SIG-M5 treated with dmso at 0.1 percent for 504 hours (cell line): ENCODE measurements around the gene HSD17B3.
"Not testable (repeated sequence)": the region's sequence is repeated elsewhere in the genome, so short reads cannot be mapped to it uniquely, and the experiment has no call there.

Experiments used
- DNase-seq: peaks from one replicate; lab custom pipeline; 2025; ENCODE audit not compliant: unreplicated experiment; lab: John Stamatoyannopoulos, UW

Gene HSD17B3

DNA sequence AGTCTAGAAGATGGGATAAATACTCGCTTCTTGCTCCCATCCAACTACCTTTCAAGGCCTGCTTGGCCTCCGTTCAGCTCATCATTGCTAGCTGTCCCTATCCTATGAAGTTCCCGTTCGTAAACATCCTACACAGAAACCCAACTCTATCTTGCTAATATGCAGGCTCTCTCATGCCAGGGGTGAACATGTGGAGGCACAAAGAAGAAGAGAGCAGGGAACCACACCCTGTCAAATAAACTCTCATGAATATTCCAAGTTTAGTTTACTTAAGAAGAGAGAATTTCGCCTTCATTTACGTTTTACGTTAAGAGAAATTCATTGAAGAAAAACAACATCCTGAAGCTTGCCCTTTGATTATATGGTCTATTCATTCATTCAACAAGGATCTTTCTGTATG lies 7.9 kb upstream of the HSD17B3 start:
- no peak for DNase-seq

DNA sequence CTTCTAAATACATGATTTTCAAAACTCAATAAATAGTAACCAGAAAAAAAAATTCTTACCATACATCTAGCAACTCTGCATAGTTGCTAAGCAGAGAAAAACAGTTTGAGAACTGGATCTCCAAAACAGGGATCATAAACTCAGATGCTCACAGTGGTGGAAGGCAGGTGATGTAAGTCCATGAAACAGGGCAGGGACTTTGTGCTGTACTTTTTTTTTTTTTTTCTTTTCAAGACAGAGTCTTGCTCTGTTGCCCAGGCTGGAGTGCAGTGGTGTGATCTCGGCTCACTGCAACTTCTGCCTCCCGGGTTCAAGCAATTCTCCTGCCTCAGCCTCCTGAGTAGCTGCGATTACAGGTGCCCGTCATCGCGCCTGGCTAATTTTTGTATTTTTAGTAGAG lies 5.0 kb upstream of the HSD17B3 start:
- not testable (repeated sequence) for DNase-seq

DNA sequence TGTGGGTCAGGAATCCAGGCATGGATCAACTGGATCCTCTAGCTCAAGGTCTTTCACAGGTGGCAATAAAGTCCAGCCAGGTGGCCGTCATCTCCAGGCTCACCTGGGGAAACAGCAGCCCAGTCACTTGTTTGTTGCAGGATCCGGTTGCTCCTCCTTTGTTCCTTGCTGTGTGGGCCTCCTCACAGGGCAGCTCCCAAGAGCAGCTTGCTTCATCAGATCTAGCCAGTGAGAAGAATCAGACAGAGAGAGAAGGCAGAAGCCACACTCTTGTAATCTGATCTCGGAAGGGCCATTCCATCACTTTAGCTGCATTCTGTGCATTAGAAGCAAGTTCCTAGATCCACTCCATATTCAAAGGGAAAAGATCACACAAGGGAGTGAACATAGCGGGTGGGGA lies 3.2 kb upstream of the HSD17B3 start:
- no peak for DNase-seq

DNA sequence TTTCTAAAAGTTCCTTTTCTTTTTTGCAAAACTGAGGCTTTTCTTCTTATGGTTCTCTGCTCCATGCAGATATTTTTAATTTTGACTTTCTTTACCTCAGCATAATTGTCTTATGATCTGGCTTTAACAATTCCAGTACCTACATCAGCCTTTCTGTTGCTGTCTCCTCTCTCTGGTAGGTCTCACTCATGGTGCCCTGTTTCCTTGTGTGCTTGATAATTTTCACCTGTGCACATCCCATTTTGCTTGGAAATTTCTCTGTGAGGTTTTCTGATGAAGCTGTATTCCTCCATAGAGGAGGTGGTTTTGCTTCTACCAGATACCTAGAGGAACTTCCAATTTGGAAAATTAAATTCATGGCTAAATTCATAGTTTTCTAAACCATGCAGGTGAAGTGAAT lies 2.3 kb upstream of the HSD17B3 start:
- DNase-seq: no peak

DNA sequence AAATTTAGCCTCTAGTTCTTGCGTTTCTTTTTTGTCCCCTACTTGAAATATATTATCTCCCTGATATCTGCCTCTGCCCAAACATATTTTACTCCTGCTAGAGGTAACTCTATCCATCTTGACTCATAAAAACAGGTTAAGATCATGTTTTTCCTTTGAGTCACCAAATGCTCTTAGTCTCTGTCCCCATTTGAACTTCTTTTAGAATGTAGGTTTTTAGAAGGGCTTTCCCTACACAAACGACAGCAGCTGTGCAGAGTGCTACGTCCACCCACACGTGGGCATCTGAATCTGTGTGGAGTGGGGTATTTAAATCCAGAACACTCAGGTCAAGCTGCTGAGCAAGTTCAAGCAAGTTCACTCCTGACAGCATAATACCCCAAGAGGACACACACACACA lies 2.2 kb downstream of the HSD17B3 start:
- DNase-seq: no peak

DNA sequence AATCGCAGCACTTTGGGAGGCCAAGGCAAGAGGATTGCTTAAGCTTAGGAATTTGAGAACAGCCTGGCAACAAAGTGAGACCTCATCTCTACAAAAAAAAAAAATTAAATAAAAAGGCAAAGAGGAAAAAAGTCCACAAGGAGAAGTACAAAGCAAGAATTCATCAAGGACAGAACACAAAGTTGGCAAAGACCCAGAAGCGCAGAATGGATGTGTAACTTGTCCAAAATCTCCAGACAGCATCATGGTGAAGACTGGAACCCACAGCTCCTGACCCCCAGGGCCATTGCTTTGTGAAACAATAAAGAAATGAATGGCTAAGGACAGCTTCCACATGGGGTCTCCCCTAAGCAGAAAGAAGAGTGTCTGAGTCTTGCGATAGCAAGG lies 7.8 kb downstream of the HSD17B3 start:
- DNase-seq: no peak

DNA sequence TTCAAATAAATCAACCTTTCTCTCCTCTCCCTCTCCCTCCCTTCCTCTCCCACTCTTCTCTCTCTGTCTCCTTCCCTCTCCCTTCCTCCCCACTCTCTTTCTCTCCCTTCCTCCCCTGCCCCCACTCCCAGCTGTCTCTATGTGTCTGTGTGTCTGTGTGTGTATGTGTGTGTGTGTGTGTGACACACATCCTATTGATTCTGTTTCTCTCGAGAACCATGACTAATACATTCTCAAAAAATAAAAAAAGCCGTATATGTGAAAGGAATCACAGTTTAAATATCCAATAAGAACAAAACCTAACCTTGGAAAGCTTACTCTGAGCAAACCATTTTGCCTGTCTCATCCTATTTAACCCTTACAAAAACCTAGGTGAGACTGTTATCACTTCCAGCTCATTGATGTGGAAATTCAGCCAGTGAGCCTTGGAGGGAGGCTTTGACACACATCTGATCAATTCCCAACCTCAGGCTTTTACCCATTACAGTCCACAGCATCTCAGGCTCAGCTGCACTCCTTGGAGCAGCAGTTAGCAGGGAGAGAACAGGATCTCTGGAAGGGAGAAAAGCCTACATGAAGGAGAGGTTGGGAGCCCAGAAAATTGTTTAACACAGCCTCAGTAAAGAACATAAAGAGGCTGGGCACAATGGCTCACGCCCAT lies 8.3 kb downstream of the HSD17B3 start:
- DNase-seq: no peak

DNA sequence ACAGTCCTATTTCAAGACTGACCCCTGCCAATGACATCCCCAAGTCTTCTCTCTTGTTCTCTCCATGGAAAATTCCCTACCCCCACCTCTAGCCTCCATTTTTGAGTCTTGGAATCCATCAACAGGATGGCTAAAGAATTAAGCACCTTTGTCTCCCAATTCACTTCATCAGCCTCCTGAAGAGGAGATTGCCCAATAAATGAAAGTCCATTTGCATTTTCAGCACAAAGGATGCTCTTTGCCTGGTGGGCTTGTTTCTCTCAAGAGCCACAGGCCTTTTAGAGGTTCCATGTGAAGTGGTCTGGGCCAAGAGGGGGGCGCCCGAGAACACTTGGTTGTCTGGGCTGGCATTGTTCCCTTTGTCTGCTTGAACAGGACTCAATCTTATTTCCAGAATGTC lies 12.6 kb downstream of the HSD17B3 start:
- DNase-seq: no peak

DNA sequence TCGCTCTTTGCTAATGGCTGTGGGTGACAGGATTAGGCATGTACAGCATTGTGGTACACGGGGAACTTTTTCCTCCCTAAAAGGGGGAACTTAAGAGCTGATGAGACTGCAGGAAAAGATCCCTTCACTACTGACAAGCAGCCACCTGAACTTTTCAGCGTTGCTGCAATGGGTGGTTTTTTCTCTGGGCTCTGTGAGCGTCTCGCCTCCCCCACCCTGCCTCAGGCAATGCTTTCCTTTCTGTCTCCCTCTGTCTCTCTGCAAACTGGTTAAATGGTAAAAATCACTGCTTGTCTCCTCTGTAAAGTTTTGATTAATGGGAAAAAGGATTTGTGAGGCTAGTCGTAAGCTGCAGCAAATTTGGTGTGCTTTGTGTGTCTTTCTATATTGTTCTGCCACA lies 20.3 kb downstream of the HSD17B3 start:
- DNase-seq: no peak

DNA sequence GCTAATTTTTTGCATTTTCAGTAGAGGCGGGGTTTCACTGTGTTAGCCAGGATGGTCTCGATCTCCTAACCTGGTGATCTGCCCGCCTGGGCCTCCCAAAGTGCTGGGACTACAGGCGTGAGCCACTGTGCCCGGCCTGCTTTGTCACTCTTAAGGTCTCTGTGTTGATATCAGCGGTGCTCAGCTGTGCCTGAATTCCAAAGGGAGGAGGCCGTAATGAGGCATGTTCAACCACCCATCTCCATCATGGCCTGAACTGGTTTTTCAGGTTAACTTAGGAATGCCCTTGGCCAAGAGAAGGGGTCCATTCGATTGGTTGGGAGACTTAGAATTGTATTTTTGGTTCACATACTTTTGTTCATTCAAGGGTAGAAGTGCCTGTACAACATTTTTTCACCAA lies 22.0 kb downstream of the HSD17B3 start:
- peak; percentile 55 for DNase-seq

DNA sequence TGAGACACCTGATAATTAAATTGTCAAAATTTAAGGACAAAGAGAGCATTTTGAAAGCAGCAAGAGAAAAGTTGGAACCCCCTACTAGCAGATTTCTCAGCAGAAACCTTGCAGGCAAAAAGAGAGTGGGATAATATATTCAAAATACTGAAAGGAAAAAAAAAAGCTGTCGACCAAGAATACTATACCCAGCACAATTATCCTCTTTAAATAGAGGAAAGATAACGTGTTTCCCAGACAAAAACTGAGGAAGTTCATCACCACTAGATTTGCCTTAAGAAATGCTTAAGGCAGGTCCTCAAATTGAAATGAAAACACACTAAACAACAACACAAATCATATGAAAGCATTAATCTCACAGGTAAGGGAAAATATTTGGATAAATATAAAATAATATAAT lies 27.0 kb downstream of the HSD17B3 start:
- no peak for DNase-seq

DNA sequence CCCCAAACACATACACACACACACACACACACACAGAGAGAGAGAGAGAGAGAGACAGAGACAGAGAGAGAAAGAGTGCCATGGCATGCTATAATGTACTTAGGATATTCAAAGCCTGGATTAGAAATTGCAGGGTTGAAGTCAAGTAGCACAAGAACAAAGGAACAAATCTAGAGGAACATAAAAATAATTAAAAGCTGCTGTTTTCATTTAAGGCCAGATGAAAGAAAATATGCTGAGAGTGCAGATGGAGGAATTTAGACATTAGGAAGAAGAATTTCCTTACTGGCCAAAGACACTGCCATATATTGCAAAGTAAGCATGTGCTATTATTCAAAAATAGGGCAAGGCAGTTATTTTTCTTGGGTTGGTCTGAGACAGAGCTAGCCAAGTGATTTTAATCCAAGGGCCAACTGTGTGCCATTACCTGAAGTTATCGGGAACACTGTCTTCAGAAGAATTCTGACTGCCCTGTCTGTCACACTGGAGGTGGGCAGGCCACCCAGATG lies 31.7 kb downstream of the HSD17B3 start:
- DNase-seq: no peak

DNA sequence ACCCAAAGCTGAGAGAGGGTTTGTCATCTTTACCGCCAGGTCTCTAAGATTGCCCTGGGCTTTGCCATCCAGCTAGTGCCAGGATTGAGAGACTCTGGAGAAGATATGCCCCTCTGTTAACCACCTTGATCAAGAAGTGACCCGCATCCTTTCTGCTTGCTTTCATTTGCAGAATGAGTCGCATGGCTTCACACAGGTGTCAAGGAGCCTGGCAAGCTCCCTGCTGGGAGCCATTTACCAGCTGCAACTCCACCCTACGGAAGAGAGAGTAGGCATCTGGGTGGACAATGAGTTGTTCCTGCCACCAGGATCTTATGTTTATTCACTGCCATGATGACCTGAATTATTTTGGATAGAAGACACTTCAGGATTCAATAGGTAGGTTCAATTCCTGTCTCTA lies 43.0 kb downstream of the HSD17B3 start:
- no peak for DNase-seq

DNA sequence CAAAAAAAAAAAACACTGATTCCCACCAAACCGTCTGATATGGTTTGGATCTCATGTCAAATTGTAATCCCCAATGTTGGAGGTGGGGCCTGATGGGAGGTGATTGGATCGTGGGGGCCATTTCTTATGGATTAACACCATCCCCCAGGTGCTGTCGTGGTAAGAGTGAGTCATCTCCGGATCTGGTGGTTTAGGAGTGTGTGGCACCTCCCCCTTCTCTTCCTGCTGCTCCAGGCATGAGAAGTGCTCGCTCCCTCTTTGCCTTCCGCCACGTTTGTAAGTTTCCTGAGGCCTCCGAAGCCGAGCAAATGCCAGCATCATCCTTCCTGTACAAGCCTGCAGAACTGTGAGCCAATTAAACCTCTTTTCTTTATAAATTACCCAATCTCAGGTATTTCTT lies 45.2 kb downstream of the HSD17B3 start:
- no peak for DNase-seq

DNA sequence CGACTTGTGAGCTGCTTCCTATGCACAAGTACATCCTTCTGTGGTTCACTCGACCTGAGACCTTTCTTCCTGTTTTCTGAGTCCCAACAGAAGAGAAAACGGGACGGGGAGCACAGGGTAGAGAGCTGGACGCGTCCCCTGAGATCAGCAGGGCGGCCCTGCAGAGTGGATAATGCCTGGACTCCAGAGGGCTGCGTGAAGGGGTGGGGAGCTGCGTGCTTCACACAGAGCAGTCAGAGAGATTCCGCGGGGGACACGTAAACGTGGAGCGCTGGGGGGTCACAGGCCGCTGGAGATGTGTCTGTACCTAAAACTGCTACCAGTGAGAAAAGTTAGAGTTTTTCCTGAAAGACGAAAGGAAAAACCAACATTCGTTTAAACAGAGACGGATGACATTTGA lies 46.3 kb downstream of the HSD17B3 start:
- no peak for DNase-seq

DNA sequence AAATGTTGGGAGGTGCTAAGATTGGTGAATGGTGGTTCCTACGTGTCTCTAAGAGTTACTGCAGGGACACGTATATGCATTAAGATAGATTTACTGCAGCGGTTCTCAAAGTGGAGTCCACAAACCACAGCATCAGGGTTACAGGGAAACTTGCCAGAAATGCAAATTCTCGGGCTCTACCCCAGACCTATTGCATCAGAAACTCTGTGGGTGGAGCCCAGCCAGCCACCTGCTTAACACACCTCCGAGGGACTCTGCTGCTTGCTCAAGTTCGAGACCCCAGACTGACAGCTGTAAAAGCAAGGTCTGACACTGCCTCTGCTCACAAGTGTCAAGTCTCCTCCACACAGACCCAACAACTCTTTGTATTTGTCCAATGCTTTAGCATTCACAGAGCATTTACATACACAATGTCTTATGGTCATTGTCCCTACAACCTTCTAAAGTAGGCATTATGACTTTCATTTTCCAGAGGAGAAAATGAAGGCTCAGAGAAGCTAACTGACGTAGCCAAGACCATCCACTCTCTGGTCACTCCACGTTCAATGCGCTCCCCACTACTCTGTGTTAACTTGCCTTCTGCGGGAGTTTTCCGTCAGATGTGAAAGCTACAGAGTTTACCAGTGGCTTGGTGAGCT lies 48.8 kb downstream of the HSD17B3 start:
- DNase-seq: no peak

DNA sequence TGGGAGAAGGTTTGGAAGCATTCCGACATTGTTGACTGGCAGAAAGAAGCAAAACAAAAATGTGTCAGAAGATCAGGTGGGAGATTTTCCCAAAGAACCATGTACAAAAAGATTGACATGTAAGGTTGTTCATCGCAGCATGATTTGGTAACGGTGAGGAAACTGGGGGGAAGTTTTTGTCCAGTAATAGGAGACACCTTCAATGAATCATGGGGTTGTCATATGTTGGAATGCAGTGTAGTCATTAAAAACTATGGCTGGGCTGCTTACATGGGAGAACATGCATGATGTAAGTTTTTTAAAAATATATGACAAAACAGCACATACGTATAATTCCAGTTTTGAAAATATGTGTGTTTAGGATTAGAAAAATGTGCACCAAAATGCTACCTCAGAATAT lies 50.5 kb downstream of the HSD17B3 start:
- DNase-seq: no peak

DNA sequence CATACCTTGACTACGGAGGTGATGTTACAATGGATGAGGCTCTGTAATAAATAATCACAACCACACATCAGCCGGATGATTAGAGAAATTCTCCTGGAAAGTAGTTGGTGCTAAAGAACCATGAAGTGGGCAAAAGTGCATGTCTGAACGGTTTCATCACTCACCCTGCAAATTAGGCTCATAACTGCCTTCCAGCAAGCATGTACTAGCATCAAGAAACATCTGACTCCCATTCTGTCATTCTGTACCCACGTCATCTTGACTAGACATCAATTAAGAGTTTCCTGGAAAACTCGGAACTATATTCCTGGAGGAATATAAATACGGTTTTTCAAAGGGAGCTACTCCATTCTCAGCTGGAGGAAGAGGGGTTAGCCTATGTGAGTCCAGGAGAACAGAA lies 52.2 kb downstream of the HSD17B3 start:
- DNase-seq: no peak

DNA sequence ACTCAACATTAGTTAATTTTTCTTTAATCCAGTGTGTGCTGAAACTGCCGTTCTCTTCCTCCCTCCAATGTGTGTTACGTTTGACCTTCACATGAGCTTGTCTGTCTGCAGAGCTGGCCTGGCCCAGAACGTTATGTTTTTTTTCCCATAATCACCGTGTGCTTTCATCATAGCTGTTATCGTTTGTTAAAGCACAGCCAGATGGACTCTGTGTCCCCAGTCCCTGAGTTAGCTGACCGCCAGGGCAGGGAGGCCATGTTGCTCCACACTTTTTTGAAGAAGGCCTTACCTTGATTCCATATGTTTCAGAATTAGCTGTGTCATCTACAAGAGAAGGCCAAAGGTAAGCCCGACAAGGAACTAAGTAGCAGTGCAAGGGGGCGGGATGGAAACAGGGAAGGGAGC lies 55.7 kb downstream of the HSD17B3 start:
- DNase-seq: no peak

DNA sequence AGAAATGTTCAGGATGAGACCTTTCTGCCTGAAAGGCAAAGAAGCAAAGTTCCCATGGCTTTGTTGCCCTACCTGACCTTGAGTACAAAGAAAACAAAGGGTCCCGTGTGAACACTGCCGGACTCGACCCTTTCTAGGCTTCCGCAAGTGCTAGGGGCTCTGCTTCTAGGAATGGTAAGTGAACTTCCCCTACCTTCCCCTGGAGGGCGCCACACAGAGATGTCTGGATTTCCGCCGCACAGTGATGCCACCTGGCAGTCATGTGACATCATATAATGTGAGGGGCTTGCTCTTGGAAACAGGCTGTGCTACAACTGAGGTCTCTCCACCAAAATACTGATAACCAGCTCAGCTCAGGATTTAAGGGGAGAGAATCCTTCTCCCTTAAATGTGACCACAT lies 56.6 kb downstream of the HSD17B3 start:
- DNase-seq: no peak

DNA sequence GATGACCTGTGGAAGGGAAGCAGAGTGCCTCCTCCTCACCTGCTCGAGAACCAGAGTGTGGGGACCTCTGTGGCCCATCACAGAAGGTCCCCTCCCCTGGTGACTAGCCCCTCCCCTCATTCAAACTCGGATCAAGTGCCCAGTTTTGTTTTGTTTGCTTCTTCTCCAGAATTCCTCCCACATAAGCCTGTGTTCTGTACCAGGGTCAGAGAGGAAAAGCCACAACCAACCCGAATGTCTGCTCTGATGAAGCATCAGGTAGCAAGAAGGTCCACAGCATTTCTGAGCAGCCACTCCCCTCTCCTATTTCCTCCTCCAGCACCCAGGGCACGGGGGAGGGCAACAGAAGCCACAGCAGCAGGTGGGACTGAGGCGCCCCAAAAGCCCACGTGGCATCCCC lies 58.2 kb downstream of the HSD17B3 start:
- DNase-seq: no peak

DNA sequence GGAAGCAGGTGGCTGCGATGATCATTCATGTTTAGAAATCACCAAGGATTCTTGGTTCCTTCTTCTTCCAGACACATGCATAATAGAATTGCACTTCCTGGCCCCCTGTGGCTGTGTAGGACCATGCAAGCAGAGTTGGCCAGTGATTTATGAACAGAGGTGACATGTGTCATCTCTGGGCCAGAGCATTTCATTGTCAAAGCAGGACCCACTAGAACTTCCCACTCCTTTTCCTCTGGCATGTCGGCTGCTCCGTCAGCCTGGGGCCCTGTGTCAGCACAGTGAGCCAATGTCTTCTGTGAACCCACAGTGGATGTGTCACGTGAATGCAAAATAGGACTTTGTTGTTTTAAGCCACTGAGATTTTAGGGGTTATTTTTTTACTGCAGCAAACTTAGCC lies 59.2 kb downstream of the HSD17B3 start:
- no peak for DNase-seq

DNA sequence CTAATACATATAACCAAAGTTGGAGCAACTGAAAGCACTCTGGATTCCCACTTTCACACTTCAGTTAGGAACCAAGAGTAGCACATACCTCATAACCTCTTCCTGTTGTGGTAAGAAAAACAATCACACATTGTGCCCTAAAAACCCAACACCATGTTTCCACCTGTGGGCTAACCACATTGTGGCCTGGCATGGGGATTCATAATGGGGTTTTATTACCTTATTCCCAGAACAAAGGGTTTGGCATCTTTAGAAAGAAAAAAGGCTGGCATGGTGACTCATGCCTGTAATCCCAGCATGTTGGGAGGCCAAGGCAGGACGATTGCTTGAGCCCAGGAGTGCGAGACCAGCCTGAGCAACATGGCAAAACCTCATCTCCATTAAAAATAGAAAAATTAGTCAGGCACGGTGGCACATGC lies 60.6 kb downstream of the HSD17B3 start:
- no peak for DNase-seq
